ENCODE measurements around the gene TRNAU1AP. TPM values are rescaled to one million over a fixed set of nuclear protein-coding genes. Genes with fewer than 3 reads are reported as not detected.
A peak's percentile ranks its signal among the peaks of the same experiment; 100 is the strongest.
"Not testable (repeated sequence)": the region's sequence is repeated elsewhere in the genome, so short reads cannot be mapped to it uniquely, and the experiment has no call there.

The TRNAU1AP gene
- total RNA-seq, 1 donor from 2014 or later: 36.1 TPM

DNA sequence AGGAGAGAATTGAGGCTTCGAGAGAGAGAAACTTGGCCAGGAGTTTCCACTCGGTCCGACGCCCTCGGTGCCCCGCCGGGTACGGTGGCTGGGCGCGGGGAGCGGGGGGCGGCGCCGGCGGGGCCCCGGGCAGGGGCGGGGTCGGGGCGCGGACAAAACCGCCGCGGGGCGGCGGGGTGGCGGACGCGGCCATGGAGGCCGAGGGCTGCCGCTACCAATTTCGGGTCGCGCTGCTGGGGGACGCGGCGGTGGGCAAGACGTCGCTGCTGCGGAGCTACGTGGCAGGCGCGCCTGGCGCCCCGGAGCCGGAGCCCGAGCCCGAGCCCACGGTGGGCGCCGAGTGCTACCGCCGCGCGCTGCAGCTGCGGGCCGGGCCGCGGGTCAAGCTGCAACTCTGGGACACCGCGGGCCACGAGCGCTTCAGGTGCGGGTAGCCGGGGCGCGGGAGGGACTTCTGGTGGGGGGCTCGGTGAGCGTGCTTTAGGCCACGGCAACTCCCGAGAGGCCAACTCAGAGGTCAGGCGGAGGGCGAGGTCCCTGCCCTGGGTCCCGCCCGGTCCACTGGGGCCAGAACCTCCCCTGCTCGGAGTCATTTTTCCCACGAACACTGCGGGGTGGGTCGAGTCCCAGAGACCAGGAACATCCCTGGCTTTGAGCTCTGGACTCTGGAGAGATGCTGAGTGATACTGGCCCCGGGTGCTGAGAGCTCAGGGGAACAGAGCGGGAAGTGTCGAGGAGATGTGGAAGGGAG is 39.6 kb downstream of the TRNAU1AP start:
- Mint-ChIP-seq H3K27ac (ENCODE audit: unreplicated experiment) (no peak overlapping the region), H3K36me3 (ENCODE audit: low read depth) (no peaks in the 10 kb centered on the region), H3K4me3 (peak overlapping the region; percentile 79), H3K27me3 (ENCODE audit: low read depth) (peaks cover 7% of the 10 kb centered on the region), H3K9me3 (no peaks in the 10 kb centered on the region), H3K4me1 (peaks cover 10% of the 10 kb centered on the region)
- TF ChIP-seq, protein P1, sequence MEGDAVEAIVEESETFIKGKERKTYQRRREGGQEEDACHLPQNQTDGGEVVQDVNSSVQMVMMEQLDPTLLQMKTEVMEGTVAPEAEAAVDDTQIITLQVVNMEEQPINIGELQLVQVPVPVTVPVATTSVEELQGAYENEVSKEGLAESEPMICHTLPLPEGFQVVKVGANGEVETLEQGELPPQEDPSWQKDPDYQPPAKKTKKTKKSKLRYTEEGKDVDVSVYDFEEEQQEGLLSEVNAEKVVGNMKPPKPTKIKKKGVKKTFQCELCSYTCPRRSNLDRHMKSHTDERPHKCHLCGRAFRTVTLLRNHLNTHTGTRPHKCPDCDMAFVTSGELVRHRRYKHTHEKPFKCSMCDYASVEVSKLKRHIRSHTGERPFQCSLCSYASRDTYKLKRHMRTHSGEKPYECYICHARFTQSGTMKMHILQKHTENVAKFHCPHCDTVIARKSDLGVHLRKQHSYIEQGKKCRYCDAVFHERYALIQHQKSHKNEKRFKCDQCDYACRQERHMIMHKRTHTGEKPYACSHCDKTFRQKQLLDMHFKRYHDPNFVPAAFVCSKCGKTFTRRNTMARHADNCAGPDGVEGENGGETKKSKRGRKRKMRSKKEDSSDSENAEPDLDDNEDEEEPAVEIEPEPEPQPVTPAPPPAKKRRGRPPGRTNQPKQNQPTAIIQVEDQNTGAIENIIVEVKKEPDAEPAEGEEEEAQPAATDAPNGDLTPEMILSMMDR (conservative IDR thresholded peaks at IDR 0.05): no peak
- peak; percentile 25 for DNase-seq (ENCODE audit: low read depth, low spot score)

GRCh38 chr1:28593988-28594356 is 41.1 kb downstream of the TRNAU1AP start:
- not testable (repeated sequence) for H3K36me3 Mint-ChIP-seq (ENCODE audit: low read depth); H3K27me3 Mint-ChIP-seq (ENCODE audit: low read depth); H3K4me3 Mint-ChIP-seq; H3K9me3 Mint-ChIP-seq; H3K27ac Mint-ChIP-seq (ENCODE audit: unreplicated experiment); DNase-seq (ENCODE audit: low read depth, low spot score)
- peaks cover 10% of the 10 kb centered on the region for H3K4me1 Mint-ChIP-seq

DNA sequence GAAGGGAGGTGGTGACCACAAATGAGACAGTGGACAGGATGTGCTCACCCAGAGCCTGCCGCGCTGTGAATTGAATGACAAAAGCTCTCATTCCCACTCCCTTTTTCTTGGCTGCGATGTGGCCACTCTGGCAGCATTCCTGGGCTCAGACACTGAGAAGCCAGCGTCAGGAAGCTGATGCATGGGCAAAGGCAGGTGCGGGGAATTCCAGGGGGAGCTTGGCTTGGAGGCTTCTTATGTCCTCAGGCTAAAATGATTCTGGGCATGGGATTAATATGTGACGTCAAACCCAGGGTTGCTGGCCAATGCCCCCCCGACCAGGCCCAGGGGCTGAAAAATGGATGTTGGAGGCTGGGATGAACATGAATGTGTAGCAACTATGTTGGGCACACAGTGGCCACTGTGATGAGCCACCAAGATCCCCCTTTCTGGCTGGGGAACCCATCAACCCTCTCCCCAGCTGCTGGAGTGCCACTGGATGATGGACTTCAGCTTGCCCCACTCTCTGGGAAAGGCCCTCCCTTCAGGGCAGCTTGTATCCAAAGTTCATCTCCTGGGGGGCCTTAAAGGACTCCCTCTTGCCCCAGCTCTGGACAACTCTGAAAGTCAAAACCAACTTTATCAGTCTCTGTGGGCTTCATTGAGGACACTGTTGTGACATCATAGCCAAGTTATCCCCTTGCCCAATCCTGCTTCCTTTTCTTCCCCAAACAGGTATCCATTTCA is 42.0 kb downstream of the TRNAU1AP start:
- not testable (repeated sequence) for H3K27me3 Mint-ChIP-seq (ENCODE audit: low read depth); H3K27ac Mint-ChIP-seq (ENCODE audit: unreplicated experiment); H3K36me3 Mint-ChIP-seq (ENCODE audit: low read depth); H3K9me3 Mint-ChIP-seq; DNase-seq (ENCODE audit: low read depth, low spot score)
- Mint-ChIP-seq H3K4me3 (peak overlapping the region; percentile 25), H3K4me1 (peaks cover 10% of the 10 kb centered on the region)

GRCh38 chr1:28595412-28596191 is 42.7 kb downstream of the TRNAU1AP start:
- no peaks in the 10 kb centered on the region for H3K9me3 Mint-ChIP-seq
- no peak for DNase-seq (ENCODE audit: low read depth, low spot score)
- peaks cover 7% of the 10 kb centered on the region for H3K27me3 Mint-ChIP-seq (ENCODE audit: low read depth)
- H3K4me3 Mint-ChIP-seq: peak overlapping the region; percentile 25
- no peak overlapping the region for H3K27ac Mint-ChIP-seq (ENCODE audit: unreplicated experiment)
- TF ChIP-seq, protein P1 (conservative IDR thresholded peaks at IDR 0.05): no peak
- no peaks in the 10 kb centered on the region for H3K36me3 Mint-ChIP-seq (ENCODE audit: low read depth)
- H3K4me1 Mint-ChIP-seq: peaks cover 4% of the 10 kb centered on the region

GRCh38 chr1:28596276-28596675 is 43.4 kb downstream of the TRNAU1AP start:
- not testable (repeated sequence) for H3K27ac Mint-ChIP-seq (ENCODE audit: unreplicated experiment); H3K4me3 Mint-ChIP-seq; H3K4me1 Mint-ChIP-seq; H3K36me3 Mint-ChIP-seq (ENCODE audit: low read depth); DNase-seq (ENCODE audit: low read depth, low spot score); H3K27me3 Mint-ChIP-seq (ENCODE audit: low read depth); H3K9me3 Mint-ChIP-seq

DNA sequence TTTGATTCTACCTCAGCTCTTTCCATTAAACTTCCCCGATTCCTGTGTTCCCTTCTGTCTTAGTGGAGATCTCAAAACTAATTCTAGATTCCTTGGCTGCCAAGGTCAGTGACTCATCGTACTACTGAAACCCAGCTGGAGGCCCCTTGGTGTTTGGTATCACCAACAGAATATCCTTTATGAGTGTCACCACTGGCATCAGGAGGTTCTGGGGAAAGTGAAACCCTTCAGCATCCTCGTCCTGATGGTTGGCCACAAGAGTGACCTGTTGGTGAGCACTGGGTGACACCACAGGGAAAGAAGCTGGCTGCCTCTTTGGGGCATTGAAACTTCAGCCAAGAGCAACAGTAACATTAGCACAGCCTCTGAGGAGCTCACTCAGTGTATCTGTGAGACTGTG is 48.8 kb downstream of the TRNAU1AP start:
- Mint-ChIP-seq H3K27me3 (ENCODE audit: low read depth) (no peaks in the 10 kb centered on the region), H3K36me3 (ENCODE audit: low read depth) (no peaks in the 10 kb centered on the region), H3K4me1 (peaks cover 12% of the 10 kb centered on the region), H3K27ac (ENCODE audit: unreplicated experiment) (no peak overlapping the region), H3K9me3 (no peaks in the 10 kb centered on the region), H3K4me3 (no peak overlapping the region)
- DNase-seq (ENCODE audit: low read depth, low spot score): no peak
- TF ChIP-seq, protein P1 (conservative IDR thresholded peaks at IDR 0.05): no peak
